Right atrium auricular region (tissue), 2 donors: ENCODE results near the gene SMC5. TPM values are rescaled to one million over a fixed set of nuclear protein-coding genes. Genes with fewer than 3 reads are reported as not detected.
A peak's percentile ranks its signal among the peaks of the same experiment; 100 is the strongest.

Experiments
- DNase-seq: peaks from one replicate; pipeline ENCODE4 v3.0.0-alpha.2; 2019; ENCODE audit warnings: low spot score
- H3K27ac ChIP-seq, 2 donors: fragments of 200-600 bp; sonication (generic); 1 replicate in 1 of 2; 2 replicates in 1 of 2; pipeline ENCODE4 v1.5.1; 2016 to 2019
- H3K27me3 ChIP-seq, 2 donors: fragments of 200-600 bp; sonication (generic); one replicate each; pipeline versions ENCODE4 v1.5.1 to v1.6.0; 2017 to 2019
- H3K36me3 ChIP-seq: fragments of 200-600 bp; sonication (generic); one replicate; pipeline ENCODE4 v1.5.1; 2016
- H3K4me1 ChIP-seq, 2 donors: fragments of 200-600 bp; sonication (generic); one replicate each; pipeline versions ENCODE4 v1.5.1 to v1.6.0; 2017 to 2019
- H3K4me3 ChIP-seq, 2 donors: fragments of 200-600 bp; sonication (generic); 1 replicate in 1 of 2; 2 replicates in 1 of 2; pipeline ENCODE4 v1.5.1; 2017 to 2019; ENCODE audit warnings: mild to moderate bottlenecking in 1 of 2, moderate library complexity in 1 of 2
- H3K9me3 ChIP-seq, 2 donors: fragments of 200-600 bp; sonication (generic); one replicate each; pipeline ENCODE4 v1.5.1; 2019
- total RNA-seq, 2 donors: library from RNA; depleted of rRNA; stranded (reverse); fragments of >200 nt; gene quantifications; one replicate each; pipeline ENCODE4 v1.1.0, GENCODE V29; 2016
- TF ChIP-seq, protein P1 (sequence below), 2 donors: fragments of 200-600 bp; sonication (generic); IDR thresholded peaks; one replicate each; pipeline ENCODE4 v1.5.1; 2019; ENCODE audit warnings: antibody characterized with exemption in 2 of 2

Gene SMC5
- total RNA-seq, 2 donors from 2014 or later: 11.4 to 15.0 TPM

DNA sequence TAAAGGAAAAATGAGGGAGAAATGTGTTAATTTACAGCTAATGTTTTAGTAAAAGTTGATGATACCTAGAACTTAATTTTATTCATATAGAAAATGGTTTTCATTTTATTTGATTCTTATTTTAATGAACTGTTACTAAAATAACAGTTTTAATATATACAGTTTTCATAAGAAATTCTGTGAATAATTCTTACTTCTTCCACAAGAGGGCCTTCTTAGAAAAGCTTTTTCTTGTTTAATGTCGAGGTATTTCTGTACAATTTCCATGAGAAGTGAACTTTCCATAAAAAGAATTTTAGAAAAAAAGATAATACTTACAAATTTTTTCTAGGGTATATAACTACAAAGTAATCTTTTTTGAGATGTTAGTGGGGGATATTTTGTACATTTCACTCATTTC, 81.8 kb downstream of the SMC5 start:
- Histone ChIP-seq H3K27me3 (no peaks in the 10 kb centered on the region), H3K4me1 (no peaks in the 10 kb centered on the region), H3K4me3 (no peak overlapping the region), H3K36me3 (peaks cover 7% of the 10 kb centered on the region), H3K27ac (no peak overlapping the region), H3K9me3 (no peaks in the 10 kb centered on the region)
- DNase-seq: no peak
- TF ChIP-seq, protein P1, sequence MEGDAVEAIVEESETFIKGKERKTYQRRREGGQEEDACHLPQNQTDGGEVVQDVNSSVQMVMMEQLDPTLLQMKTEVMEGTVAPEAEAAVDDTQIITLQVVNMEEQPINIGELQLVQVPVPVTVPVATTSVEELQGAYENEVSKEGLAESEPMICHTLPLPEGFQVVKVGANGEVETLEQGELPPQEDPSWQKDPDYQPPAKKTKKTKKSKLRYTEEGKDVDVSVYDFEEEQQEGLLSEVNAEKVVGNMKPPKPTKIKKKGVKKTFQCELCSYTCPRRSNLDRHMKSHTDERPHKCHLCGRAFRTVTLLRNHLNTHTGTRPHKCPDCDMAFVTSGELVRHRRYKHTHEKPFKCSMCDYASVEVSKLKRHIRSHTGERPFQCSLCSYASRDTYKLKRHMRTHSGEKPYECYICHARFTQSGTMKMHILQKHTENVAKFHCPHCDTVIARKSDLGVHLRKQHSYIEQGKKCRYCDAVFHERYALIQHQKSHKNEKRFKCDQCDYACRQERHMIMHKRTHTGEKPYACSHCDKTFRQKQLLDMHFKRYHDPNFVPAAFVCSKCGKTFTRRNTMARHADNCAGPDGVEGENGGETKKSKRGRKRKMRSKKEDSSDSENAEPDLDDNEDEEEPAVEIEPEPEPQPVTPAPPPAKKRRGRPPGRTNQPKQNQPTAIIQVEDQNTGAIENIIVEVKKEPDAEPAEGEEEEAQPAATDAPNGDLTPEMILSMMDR (IDR thresholded peaks at IDR 0.05): peak; percentile 53 to 69

DNA sequence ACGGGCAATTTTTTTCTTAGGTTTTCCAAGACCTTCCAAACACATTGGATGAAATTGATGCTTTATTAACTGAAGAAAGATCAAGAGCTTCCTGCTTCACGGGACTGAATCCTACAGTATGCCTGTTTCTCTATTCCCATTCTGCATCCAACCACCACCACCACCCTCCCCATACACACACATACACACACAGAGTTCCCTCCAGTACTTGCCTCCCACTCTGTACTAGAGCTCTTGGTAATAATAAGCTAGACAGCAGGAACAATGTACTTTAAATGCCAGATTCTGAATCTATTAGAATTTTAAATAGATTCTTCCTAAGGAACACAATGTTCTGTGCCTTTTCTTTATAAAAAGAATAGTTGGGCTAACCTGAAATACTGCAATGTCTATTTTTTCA, 88.3 kb downstream of the SMC5 start:
- no peak for DNase-seq
- Histone ChIP-seq H3K4me1 (no peaks in the 10 kb centered on the region), H3K9me3 (no peaks in the 10 kb centered on the region), H3K27ac (no peak overlapping the region), H3K36me3 (peaks cover 49% of the 10 kb centered on the region), H3K4me3 (no peak overlapping the region), H3K27me3 (no peaks in the 10 kb centered on the region)
- TF ChIP-seq, protein P1 (IDR thresholded peaks at IDR 0.05): no peak

GRCh38 chr9:70352356-70352755, 93.6 kb downstream of the SMC5 start:
- Histone ChIP-seq H3K27me3 (no peaks in the 10 kb centered on the region), H3K4me3 (no peak overlapping the region), H3K4me1 (peaks cover 0 to 3% of the 10 kb centered on the region in 2 donors), H3K9me3 (no peaks in the 10 kb centered on the region), H3K27ac (peak overlapping the region; percentile 9 to 24), H3K36me3 (peaks cover 41% of the 10 kb centered on the region)
- DNase-seq: no peak
- TF ChIP-seq, protein P1 (IDR thresholded peaks at IDR 0.05): no peak

- Histone ChIP-seq H3K27me3 (no peaks in the 10 kb centered on the region), H3K4me1 (peaks cover 0 to 3% of the 10 kb centered on the region in 2 donors), H3K9me3 (no peaks in the 10 kb centered on the region), H3K27ac (no peak overlapping the region), H3K4me3 (no peak overlapping the region), H3K36me3 (peaks cover 38% of the 10 kb centered on the region)
- no peak for DNase-seq
- TF ChIP-seq, protein P1 (IDR thresholded peaks at IDR 0.05): peak; percentile 62 to 88
Measured at GRCh38 chr9:70352802-70353201, 94.0 kb downstream of the SMC5 start.

GRCh38 chr9:70355801-70356200, 97.0 kb downstream of the SMC5 start:
- Histone ChIP-seq H3K9me3 (no peaks in the 10 kb centered on the region), H3K4me3 (no peak overlapping the region), H3K4me1 (peaks cover 0 to 3% of the 10 kb centered on the region in 2 donors), H3K27me3 (no peaks in the 10 kb centered on the region), H3K27ac (no peak overlapping the region), H3K36me3 (peaks cover 8% of the 10 kb centered on the region)
- no peak for DNase-seq
- TF ChIP-seq, protein P1 (IDR thresholded peaks at IDR 0.05): no peak

GRCh38 chr9:70362952-70363351, 104.2 kb downstream of the SMC5 start:
- TF ChIP-seq, protein P1 (IDR thresholded peaks at IDR 0.05): no peak
- no peaks in the 10 kb centered on the region for H3K36me3 ChIP-seq
- no peak for DNase-seq
- H3K4me3 ChIP-seq: no peak overlapping the region
- H3K9me3 ChIP-seq: no peaks in the 10 kb centered on the region
- no peak overlapping the region for H3K27ac ChIP-seq
- H3K27me3 ChIP-seq: no peaks in the 10 kb centered on the region
- no peaks in the 10 kb centered on the region for H3K4me1 ChIP-seq
